ENCODE results near the gene FAM151B. TPM values are rescaled to one million over a fixed set of nuclear protein-coding genes. Genes with fewer than 3 reads are reported as not detected.

The FAM151B gene
- total RNA-seq, 1 experiment from 2014 or later = 0.94 TPM

DNA sequence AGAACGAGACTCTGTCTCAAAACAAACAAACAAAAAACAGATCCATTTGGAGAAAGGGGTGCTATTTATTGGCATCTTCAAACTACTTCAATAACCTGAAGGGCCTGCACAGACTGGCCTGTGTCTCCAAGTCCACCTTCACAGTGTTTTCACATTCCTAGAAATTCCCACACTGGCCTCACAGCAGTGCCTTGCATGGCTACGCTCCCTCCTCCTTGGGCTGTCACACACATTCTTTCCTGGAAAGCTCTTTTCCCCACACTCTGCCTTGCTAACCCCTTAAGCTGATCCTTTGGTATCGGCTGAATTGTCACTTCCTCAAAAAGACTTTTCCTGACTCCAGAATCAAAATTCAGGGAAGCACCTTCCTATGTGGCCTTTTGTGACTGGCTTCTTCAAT is 19.8 kb downstream of the FAM151B start (continued):
- TF ChIP-seq, protein P1, sequence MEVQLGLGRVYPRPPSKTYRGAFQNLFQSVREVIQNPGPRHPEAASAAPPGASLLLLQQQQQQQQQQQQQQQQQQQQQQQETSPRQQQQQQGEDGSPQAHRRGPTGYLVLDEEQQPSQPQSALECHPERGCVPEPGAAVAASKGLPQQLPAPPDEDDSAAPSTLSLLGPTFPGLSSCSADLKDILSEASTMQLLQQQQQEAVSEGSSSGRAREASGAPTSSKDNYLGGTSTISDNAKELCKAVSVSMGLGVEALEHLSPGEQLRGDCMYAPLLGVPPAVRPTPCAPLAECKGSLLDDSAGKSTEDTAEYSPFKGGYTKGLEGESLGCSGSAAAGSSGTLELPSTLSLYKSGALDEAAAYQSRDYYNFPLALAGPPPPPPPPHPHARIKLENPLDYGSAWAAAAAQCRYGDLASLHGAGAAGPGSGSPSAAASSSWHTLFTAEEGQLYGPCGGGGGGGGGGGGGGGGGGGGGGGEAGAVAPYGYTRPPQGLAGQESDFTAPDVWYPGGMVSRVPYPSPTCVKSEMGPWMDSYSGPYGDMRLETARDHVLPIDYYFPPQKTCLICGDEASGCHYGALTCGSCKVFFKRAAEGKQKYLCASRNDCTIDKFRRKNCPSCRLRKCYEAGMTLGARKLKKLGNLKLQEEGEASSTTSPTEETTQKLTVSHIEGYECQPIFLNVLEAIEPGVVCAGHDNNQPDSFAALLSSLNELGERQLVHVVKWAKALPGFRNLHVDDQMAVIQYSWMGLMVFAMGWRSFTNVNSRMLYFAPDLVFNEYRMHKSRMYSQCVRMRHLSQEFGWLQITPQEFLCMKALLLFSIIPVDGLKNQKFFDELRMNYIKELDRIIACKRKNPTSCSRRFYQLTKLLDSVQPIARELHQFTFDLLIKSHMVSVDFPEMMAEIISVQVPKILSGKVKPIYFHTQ (CRISPR knock-in tag; IDR thresholded peaks at IDR 0.05) = no peak
- no peak for TF ChIP-seq CREB1 (CRISPR knock-in tag; IDR thresholded peaks at IDR 0.05)
- TF ChIP-seq, protein P2, sequence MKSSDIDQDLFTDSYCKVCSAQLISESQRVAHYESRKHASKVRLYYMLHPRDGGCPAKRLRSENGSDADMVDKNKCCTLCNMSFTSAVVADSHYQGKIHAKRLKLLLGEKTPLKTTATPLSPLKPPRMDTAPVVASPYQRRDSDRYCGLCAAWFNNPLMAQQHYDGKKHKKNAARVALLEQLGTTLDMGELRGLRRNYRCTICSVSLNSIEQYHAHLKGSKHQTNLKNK (CRISPR knock-in tag; IDR thresholded peaks at IDR 0.05) = no peak
- TF ChIP-seq, protein P3, sequence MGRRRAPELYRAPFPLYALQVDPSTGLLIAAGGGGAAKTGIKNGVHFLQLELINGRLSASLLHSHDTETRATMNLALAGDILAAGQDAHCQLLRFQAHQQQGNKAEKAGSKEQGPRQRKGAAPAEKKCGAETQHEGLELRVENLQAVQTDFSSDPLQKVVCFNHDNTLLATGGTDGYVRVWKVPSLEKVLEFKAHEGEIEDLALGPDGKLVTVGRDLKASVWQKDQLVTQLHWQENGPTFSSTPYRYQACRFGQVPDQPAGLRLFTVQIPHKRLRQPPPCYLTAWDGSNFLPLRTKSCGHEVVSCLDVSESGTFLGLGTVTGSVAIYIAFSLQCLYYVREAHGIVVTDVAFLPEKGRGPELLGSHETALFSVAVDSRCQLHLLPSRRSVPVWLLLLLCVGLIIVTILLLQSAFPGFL (CRISPR knock-in tag; IDR thresholded peaks at IDR 0.05; ENCODE audit: borderline replicate concordance) = no peak
- TF ChIP-seq, protein P4, sequence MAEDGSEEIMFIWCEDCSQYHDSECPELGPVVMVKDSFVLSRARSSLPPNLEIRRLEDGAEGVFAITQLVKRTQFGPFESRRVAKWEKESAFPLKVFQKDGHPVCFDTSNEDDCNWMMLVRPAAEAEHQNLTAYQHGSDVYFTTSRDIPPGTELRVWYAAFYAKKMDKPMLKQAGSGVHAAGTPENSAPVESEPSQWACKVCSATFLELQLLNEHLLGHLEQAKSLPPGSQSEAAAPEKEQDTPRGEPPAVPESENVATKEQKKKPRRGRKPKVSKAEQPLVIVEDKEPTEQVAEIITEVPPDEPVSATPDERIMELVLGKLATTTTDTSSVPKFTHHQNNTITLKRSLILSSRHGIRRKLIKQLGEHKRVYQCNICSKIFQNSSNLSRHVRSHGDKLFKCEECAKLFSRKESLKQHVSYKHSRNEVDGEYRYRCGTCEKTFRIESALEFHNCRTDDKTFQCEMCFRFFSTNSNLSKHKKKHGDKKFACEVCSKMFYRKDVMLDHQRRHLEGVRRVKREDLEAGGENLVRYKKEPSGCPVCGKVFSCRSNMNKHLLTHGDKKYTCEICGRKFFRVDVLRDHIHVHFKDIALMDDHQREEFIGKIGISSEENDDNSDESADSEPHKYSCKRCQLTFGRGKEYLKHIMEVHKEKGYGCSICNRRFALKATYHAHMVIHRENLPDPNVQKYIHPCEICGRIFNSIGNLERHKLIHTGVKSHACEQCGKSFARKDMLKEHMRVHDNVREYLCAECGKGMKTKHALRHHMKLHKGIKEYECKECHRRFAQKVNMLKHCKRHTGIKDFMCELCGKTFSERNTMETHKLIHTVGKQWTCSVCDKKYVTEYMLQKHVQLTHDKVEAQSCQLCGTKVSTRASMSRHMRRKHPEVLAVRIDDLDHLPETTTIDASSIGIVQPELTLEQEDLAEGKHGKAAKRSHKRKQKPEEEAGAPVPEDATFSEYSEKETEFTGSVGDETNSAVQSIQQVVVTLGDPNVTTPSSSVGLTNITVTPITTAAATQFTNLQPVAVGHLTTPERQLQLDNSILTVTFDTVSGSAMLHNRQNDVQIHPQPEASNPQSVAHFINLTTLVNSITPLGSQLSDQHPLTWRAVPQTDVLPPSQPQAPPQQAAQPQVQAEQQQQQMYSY (CRISPR knock-in tag; IDR thresholded peaks at IDR 0.05) = no peak

DNA sequence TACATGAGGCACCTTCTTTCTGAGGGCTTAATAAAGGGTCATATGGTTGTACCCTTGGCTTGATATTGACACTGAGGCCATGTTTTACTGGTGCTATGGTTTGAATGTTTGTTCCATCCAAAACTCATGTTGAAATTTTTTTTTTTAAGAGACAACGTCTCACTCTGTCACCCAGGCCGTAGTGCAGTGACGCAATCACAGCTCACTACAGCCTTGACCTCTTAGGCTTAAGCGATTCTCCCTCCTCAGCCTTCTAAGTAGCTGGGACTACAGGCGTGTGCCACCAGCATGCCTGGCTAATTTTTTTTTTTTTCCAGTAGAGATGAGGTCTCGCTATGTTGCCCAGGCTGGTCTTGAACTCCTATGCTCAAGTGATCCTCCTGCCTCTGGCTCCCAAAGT is 20.9 kb downstream of the FAM151B start:
- CTCF ChIA-PET = interaction anchor here (1.9 kb wide), 1 partner anchor 27 kb away, joined by 5 read pairs; no protein-coding TSS in a partner anchor
- H3K27ac Mint-ChIP-seq = no peak overlapping the region
- no peaks in the 10 kb centered on the region for H3K9me3 Mint-ChIP-seq
- no peak for ATAC-seq
- TF ChIP-seq CBFB (CRISPR knock-in tag; IDR thresholded peaks at IDR 0.05; ENCODE audit: low read depth) (no peak), ZBTB21 (CRISPR knock-in tag; IDR thresholded peaks at IDR 0.05; ENCODE audit: borderline replicate concordance) (no peak), TEAD1 (CRISPR knock-in tag; IDR thresholded peaks at IDR 0.05) (no peak), ETV6 (CRISPR knock-in tag; IDR thresholded peaks at IDR 0.05) (no peak), OVOL2 (CRISPR knock-in tag; IDR thresholded peaks at IDR 0.05; ENCODE audit: borderline replicate concordance) (no peak), ATF1 (CRISPR knock-in tag; IDR thresholded peaks at IDR 0.05) (no peak), EMX1 (CRISPR knock-in tag; IDR thresholded peaks at IDR 0.05) (no peak), CREM (CRISPR knock-in tag; IDR thresholded peaks at IDR 0.05) (no peak), RELA (CRISPR knock-in tag; IDR thresholded peaks at IDR 0.05; ENCODE audit: borderline replicate concordance) (no peak), TP53 (CRISPR knock-in tag; IDR thresholded peaks at IDR 0.05) (no peak), ZNF423 (CRISPR knock-in tag; IDR thresholded peaks at IDR 0.05) (no peak), ZNF138 (CRISPR knock-in tag; conservative IDR thresholded peaks at IDR 0.05) (no peak), JAZF1 (CRISPR knock-in tag; IDR thresholded peaks at IDR 0.05) (no peak)
- TF ChIP-seq, protein P5, sequence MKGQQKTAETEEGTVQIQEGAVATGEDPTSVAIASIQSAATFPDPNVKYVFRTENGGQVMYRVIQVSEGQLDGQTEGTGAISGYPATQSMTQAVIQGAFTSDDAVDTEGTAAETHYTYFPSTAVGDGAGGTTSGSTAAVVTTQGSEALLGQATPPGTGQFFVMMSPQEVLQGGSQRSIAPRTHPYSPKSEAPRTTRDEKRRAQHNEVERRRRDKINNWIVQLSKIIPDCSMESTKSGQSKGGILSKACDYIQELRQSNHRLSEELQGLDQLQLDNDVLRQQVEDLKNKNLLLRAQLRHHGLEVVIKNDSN (CRISPR knock-in tag; IDR thresholded peaks at IDR 0.05) = no peak
- TF ChIP-seq, protein P6, sequence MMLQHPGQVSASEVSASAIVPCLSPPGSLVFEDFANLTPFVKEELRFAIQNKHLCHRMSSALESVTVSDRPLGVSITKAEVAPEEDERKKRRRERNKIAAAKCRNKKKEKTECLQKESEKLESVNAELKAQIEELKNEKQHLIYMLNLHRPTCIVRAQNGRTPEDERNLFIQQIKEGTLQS (CRISPR knock-in tag; conservative IDR thresholded peaks at IDR 0.05) = no peak
- TF ChIP-seq, protein P7, sequence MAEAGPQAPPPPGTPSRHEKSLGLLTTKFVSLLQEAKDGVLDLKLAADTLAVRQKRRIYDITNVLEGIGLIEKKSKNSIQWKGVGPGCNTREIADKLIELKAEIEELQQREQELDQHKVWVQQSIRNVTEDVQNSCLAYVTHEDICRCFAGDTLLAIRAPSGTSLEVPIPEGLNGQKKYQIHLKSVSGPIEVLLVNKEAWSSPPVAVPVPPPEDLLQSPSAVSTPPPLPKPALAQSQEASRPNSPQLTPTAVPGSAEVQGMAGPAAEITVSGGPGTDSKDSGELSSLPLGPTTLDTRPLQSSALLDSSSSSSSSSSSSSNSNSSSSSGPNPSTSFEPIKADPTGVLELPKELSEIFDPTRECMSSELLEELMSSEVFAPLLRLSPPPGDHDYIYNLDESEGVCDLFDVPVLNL (CRISPR knock-in tag; IDR thresholded peaks at IDR 0.05; ENCODE audit: borderline replicate concordance, low read depth) = no peak
- TF ChIP-seq, protein P8, sequence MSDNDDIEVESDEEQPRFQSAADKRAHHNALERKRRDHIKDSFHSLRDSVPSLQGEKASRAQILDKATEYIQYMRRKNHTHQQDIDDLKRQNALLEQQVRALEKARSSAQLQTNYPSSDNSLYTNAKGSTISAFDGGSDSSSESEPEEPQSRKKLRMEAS (CRISPR knock-in tag; IDR thresholded peaks at IDR 0.05) = no peak
- TF ChIP-seq, protein P9, sequence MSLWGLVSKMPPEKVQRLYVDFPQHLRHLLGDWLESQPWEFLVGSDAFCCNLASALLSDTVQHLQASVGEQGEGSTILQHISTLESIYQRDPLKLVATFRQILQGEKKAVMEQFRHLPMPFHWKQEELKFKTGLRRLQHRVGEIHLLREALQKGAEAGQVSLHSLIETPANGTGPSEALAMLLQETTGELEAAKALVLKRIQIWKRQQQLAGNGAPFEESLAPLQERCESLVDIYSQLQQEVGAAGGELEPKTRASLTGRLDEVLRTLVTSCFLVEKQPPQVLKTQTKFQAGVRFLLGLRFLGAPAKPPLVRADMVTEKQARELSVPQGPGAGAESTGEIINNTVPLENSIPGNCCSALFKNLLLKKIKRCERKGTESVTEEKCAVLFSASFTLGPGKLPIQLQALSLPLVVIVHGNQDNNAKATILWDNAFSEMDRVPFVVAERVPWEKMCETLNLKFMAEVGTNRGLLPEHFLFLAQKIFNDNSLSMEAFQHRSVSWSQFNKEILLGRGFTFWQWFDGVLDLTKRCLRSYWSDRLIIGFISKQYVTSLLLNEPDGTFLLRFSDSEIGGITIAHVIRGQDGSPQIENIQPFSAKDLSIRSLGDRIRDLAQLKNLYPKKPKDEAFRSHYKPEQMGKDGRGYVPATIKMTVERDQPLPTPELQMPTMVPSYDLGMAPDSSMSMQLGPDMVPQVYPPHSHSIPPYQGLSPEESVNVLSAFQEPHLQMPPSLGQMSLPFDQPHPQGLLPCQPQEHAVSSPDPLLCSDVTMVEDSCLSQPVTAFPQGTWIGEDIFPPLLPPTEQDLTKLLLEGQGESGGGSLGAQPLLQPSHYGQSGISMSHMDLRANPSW (CRISPR knock-in tag; conservative IDR thresholded peaks at IDR 0.05; ENCODE audit: low read depth) = no peak
- H3K4me3 Mint-ChIP-seq = no peak overlapping the region
- no peak for DNase-seq (ENCODE audit: low spot score)
- H3K36me3 Mint-ChIP-seq = no peaks in the 10 kb centered on the region
- no peaks in the 10 kb centered on the region for H3K27me3 Mint-ChIP-seq (ENCODE audit: low read depth)
- POLR2A ChIA-PET = no interaction called here
- 0 out of 2 replicates have a peak, but pooled peaks cover 5% of the 10 kb centered on the region for H3K4me1 Mint-ChIP-seq
